Left cardiac atrium (tissue), 4 donors: Measurements from ENCODE around the gene SDK1. TPM values are rescaled to one million over a fixed set of nuclear protein-coding genes. Genes with fewer than 3 reads are reported as not detected.
A peak's percentile ranks its signal among the peaks of the same experiment; 100 is the strongest.

Source experiments
- ATAC-seq, 2 donors: fragments of 200-7000 bp; cut with Tn5 transposase; one replicate each; pipeline ENCODE4 v1.9.1; 2020; ENCODE audit warnings: mild to moderate bottlenecking in 2 of 2, moderate library complexity in 2 of 2
- DNase-seq: peaks from one replicate; pipeline ENCODE4 v3.0.0-alpha.2; 2020
- intact Hi-C, 2 donors: fragments of 100-400 bp; cut with DNase I; formaldehyde crosslinking; loops; one replicate each; pipeline versions ENCODE4 v1.14.1 to v1.15.1; 2022 to 2023
- long read RNA-seq: library from polyadenylated mRNA; unstranded; transcript quantifications from one replicate; pipeline ENCODE4 v2.0.0, GENCODE V29; 2021
- total RNA-seq, 2 donors: library from RNA; stranded (reverse); fragmentation: NEBNext Ultra II Directional; extraction: Animal tissue kit (Norgen Biotek cat#: 25700); gene quantifications; one replicate each; pipeline ENCODE4 v1.2.1, GENCODE V29; 2021
- donor health status: DM: no; HTN: yes; CAD: no.
- donor health status: DM: no; HTN: yes; CAD: no; lungs with severe emphysema.
- donor health status: DM: yes; HTN: yes; CAD: no.
- donor health status: Dilated cardiomyopathy.

Gene SDK1, protein sequence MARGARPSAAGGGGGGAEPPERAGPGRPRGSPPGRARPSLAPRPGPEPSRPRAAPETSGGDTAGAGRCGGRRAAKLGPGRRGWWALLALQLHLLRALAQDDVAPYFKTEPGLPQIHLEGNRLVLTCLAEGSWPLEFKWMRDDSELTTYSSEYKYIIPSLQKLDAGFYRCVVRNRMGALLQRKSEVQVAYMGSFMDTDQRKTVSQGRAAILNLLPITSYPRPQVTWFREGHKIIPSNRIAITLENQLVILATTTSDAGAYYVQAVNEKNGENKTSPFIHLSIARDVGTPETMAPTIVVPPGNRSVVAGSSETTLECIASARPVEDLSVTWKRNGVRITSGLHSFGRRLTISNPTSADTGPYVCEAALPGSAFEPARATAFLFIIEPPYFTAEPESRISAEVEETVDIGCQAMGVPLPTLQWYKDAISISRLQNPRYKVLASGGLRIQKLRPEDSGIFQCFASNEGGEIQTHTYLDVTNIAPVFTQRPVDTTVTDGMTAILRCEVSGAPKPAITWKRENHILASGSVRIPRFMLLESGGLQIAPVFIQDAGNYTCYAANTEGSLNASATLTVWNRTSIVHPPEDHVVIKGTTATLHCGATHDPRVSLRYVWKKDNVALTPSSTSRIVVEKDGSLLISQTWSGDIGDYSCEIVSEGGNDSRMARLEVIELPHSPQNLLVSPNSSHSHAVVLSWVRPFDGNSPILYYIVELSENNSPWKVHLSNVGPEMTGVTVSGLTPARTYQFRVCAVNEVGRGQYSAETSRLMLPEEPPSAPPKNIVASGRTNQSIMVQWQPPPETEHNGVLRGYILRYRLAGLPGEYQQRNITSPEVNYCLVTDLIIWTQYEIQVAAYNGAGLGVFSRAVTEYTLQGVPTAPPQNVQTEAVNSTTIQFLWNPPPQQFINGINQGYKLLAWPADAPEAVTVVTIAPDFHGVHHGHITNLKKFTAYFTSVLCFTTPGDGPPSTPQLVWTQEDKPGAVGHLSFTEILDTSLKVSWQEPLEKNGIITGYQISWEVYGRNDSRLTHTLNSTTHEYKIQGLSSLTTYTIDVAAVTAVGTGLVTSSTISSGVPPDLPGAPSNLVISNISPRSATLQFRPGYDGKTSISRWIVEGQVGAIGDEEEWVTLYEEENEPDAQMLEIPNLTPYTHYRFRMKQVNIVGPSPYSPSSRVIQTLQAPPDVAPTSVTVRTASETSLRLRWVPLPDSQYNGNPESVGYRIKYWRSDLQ (N-terminal part only)
- total RNA-seq, result 1 to 10 TPM; 2.0 to 2.8 TPM
- long read RNA-seq, partial matches to known transcripts, result 3 of 4 reads
- long read RNA-seq, other reads (novel, unspliced or antisense), result 1 of 4 reads

DNA sequence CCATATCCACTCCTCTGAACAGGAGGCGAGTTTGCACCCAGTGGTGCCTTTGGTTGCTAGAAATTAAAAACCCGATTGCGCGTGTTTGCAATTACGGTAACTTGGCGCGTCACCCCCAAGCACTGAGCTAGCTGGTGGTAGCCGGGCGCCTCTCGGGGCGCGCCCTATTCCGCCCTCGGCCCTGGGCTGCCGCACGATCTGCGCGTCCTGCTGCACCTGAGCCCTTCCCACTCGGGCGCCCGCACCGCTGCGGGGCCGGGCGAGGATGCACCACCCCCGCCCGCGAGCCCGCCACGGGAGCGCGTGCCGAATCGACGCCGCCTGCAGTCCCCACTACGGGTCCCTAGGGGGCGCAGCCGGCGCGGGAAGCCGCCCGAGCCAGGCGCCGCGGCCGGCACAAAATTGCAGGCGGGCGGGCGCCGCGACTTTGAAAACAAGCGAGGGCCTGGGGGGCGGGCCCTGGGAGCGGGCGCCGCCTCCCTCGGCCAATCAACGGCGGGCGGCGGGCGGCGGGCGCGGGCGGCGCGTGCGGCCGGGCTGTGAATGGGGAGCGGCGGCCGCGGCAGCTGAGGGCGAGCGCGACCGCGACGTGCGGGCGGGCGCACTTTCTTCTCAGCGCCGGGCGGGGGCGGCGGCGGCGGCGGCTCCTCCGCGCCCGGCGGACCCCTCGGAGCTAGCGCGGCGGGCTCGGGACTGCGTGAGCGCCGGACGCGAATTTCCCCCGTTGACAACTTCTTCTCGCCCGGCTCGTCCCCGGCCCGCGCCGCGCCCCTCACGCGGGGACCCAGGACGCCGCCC is at the start of gene SDK1:
SDK1 (plus strand) TSS at position 602 of the 798 bp plus-strand sequence. CDS start 335 bp downstream, outside the sequence.
- DNase-seq (peak; percentile 94), ATAC-seq (peak; percentile 99)
- intact Hi-C loops, result loop anchor here in 1 of 2 donors (5.0 to 10.0 kb wide), 2 partner anchors 374 to 596 kb away; no protein-coding TSS in a partner anchor

DNA sequence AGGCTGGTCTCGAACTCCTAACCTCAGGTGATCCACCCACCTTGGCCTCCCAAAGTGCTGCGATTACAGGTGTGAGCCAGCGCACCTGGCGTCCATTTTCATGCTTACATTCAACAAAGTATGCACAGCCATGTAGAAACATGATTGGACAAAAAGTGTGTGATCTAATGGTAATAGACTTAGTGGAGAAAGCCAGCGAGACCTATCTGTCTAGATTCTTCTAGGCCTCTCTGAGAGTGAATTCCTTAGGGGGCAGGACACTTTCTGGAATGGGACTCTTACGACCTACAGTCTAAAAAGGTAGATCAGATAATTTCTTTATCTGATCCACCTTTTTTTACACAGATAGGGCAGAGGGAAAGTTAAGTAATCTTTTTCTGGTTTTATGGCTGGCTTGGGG is 46.3 kb upstream of the SDK1 start:
- no peak for DNase-seq
- ATAC-seq, result no peak
- intact Hi-C loops, result no loop called here

DNA sequence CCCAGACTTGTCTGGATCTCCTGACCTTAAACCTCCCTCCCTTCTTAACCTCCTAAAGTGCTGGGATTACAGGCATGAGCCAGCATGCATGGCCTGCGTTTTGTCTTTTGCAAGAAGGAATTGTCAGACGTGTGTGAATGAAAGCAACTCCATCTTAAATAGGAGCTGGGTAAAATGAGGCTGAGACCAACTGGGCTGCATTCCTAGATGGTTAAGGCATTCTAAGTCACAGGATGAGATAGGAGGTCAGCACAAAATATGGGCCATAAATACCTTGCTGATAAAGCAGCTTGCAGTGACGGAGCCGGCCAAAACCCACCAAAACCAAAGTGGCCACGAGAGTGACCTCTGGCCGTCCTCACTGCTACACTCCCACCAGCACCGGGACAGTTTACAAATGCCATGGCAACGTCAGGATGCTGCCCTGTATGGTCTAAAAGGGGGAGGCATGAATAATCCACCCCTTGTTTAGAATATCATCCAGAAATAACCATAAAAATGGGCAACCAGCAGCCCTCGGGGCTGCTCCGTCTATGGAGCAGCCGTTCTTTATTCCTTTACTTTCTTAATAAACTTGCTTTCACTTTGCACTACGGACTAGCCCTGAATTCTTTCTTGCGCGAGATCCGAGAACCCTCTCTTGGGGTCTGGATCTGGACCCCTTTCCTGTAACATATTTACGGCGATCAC is 41.2 kb upstream of the SDK1 start:
- ATAC-seq, result no peak
- intact Hi-C loops, result no loop called here
- DNase-seq, result no peak

DNA sequence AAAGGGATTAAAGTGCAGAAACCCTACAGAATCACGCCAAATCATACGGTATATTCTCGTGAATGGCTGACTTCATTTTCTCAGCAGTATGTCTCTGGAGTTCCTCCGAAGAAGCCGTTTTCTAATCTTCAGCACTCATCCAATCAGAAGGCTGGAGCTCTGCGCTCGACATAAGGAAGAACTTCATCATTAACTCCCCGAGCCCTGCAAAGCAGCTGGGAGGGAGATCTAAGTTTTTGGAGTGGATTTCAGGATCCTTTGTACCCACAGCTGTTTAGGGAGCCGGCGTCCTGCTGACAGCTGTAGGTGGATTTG is 40.7 kb upstream of the SDK1 start:
- intact Hi-C loops, result no loop called here
- ATAC-seq, result peak; percentile 59 to 88
- no peak for DNase-seq

DNA sequence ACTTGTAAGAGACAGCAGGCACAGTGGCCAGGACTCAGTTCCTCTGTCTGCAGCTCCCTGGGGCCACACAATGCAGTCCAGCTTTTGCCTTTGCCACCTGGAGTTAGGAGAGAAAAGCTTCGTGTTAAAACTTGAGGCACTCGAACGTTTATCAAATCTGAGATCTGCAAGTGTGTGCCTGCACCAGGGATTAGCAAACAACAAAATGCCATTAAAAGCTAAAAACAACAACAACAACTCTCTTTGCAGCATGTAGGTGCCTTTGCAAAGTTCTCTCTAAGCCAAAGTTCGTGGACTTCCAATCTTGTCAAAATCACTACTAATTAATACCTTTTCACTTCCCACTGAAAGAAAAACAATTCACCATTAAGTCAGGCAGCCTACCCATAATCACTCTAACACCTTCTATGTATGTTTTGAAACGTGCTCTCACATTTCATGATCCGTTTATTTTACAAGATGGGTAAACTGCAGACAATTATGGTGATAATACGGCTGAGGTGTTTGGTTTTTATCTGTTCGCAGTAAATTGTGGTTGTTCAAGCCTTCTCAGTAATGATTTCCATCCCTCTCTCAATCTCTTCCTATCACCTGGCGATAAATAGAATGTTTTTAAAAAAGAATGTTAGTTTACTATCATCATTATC is 36.2 kb upstream of the SDK1 start:
- DNase-seq (no peak), ATAC-seq (no peak)
- intact Hi-C loops, result no loop called here

DNA sequence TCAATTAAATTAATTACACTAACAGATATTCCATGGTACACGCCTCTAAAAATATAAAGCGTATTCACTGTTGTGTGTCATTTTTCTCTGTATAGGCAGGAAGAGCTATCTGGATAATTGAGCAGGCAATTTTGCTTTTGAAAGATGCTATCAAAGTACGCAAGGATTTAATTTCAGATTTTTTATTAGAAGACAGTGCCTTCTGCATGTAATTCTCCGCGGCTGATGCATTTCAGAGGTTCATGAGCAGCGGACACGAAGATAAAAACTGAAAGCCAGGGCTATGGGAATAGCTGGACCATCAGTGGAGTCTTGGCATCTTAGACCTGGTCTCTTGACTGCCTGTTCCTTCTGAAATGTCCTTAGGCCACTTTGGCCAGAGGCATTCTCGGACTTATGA is 35.7 kb upstream of the SDK1 start:
- no peak for ATAC-seq
- intact Hi-C loops, result no loop called here
- DNase-seq, result no peak

DNA sequence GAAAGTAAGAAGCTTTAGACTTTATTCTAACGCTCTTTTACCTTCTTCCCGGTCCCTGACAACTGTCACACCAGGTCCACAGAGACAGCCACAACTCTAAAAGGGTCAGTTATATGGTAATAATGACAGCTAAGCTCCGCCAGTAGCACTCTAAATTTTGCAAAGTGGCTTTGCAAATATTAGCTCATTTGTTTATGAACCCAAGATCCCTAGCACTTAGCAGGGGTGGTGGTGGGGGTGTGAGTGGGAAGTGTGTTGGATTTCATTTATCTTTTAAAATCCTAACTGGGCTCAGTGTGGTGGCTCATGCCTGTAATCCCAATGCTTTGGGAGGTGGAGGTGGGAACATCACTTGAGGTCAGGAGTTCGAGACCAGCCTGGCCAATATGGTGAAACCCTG is 34.8 kb upstream of the SDK1 start:
- intact Hi-C loops, result no loop called here
- no peak for ATAC-seq
- DNase-seq, result no peak

DNA sequence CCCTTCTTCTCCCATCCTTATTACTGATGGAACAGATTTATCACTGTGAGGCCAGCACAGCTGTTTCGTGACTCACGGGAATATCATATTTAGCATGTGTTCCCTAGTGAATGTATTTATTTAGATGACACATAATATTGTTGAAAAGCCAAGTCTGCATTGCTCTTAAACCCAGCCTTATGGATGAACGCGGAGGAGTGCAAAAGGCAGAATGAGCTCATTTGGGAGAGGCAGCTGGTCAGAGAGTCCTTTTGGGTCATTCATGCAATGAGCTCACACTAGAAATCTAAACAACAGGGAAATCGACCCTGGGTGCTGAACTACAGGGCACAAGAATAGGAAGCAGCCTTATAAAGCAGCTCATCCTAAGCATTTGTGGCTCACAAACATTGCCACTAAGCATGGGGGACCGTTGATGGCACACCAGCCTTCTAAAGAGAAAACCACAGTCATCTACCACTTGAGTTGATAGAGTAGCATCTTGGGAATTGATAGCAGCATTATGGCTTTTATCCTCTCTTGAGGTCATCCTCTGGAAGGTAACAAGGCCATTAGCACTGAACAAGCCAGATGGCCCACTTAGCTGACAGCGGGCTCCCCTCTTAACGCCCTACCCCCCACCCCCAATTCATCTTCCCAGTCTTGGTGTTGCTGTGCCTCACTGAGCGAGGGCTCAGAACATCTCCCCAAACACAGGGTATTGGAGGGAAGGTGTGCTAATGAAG is 32.9 kb upstream of the SDK1 start:
- DNase-seq, result no peak
- peak in 1 of 2 donors; percentile 70 for ATAC-seq
- intact Hi-C loops, result no loop called here

DNA sequence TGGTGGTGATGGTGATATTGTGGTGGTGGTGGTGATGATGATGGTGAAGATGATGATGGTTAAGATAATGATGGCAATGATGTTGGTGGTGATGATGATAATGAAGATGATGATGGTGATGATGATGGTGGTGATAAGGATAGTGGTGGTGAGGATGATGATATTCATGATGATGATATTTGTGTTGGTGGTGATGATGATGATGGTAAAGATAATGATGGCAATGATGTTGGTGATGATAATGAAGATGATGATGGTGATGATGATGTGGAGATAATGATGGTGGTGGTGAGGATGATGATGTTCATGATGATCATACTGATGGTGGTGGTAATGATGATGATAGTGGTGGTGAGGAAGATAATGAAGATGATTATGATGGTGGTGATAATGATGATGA is 30.7 kb upstream of the SDK1 start:
- DNase-seq, result no peak
- intact Hi-C loops, result no loop called here
- ATAC-seq, result no peak

DNA sequence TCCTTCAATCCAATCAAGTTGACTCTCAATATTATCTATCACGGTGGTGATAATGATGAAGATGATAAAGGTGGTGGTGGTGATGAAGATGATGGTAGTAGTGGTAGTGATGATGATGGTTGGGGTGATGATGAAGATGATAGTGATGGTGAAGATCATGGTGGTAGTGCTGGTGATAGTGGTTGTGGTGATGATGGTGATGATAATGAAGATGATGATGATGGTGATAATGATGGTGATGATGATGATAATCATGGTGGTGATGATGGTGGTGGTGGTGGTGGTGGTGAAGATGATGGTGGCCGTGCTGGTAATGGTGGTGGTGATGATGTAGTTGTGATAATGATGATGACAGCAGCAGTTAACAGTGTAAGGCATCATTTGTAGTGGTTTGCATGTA is 29.8 kb upstream of the SDK1 start:
- no peak for ATAC-seq
- intact Hi-C loops, result no loop called here
- no peak for DNase-seq

DNA sequence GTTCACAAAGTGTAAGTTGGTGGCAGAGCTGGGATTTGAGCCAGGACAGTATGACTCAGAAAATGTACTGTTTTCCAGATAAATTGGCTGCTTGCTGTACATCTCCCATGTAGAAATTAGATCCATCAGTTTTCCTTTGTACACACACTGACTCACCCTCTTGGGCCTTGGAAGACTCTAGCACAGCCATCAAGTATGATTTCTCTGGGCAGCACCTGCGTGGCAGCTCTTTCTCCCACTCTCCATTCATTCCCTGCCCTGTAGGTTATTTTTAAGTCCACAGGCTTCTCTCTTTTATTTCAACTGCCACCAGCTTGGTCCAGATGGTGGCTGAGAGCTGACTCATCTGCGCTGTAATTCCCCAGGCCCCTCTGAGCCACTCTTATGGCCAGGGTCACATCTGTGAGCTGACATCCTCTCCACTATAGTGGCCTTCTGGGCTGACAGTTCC is 28.3 kb upstream of the SDK1 start:
- DNase-seq (no peak), ATAC-seq (peak in 1 of 2 donors; percentile 22)
- intact Hi-C loops, result no loop called here

DNA sequence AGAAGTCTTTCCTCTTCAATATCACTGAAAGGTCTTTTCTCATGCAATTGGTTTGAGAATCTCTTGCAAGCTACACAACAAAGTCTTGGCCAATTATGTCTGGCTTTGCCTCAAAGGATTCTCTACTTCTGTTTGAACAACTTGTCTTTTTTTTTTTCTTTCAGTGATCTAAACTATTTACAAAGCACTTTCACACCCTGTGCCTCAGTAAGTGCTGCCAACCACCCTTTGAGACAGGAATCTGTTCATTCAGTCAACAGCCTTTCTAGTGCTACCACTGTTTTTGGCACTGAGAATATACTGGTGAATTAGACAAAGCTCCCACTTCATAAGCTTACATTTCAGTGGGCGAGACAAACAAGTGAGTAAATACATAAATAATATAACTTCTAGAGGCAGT is 26.9 kb upstream of the SDK1 start:
- intact Hi-C loops, result no loop called here
- no peak for ATAC-seq

DNA sequence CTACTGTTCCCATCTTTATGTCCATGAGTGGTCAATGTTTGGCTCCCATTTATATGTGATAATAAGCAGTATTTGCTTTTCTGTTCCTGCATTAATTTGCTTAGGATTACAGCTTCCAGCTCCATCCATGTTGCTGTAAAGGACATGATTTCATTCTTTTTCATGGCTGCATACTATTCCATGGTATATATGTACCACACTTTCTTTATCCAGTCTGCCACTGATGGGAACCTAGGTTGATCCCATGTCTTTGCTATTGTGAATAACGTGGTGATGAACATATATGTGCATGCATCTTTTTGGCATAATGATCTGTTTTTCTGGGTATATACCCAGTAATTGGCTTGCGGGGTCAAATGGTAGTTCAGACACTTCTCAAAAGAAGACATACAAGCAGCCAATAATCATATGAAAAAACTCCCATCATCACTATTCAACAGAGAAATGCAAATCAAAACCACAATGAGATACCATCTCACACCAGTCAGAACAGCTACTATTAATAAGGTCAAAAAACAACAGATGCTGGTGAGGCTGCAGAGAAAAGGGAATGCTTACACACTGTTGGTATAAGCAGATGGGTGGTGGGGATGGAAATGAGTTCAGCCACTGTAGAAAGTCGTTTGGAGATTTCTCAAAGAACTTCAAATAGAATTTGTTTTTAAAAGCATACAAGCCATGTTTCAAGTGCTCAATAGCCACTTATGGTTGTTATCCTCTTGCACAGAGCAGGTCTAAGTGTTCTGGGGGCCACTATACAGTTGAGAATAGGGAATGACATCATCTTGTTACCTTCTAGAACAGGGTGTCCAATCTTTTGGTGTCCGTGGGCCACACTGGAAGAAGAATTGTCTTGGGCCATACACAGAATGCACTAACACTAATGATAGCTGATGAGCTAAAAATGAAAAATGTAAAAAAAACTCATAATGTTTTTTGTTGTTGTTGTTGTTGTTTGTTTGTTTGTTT is 23.2 kb upstream of the SDK1 start:
- ATAC-seq, result no peak
- intact Hi-C loops, result no loop called here
- no peak for DNase-seq

More for the DNA sequence above, 26.9 kb upstream of the SDK1 start:
- no peak for DNase-seq

DNA sequence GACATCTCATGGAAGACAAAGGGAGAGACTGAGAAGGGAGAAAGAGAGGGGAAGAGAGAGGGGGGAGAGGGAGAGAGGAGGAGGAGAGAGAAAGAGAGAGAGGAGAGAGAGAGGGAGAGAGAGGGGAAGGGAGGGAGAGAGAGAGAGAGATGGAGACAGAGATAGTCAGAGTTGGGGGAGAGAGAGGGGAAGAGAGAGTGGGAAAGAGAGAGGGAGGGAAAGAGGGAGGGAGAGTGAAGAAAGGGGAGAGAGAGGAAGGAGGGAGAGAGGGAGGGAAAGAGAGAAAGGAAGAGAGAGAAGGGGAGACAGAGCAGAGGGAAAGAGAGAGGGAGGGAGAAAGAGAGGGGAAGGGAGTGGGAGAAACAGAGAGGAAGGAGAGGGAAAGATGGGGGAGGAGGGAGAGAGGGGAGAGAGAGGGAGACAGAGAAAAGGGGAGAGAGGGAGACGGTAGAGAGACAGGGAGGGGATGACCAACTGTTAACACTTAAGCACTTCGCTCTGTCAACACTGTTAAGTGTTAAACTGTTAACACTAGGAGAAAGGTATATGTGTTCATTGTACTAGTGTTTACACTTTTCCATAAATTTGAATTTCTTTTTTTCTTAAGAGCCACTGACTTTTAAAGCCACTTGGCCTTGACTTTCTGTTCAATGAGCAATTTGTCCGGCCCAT is 21.8 kb upstream of the SDK1 start:
- intact Hi-C loops, result no loop called here
- no peak for ATAC-seq

DNA sequence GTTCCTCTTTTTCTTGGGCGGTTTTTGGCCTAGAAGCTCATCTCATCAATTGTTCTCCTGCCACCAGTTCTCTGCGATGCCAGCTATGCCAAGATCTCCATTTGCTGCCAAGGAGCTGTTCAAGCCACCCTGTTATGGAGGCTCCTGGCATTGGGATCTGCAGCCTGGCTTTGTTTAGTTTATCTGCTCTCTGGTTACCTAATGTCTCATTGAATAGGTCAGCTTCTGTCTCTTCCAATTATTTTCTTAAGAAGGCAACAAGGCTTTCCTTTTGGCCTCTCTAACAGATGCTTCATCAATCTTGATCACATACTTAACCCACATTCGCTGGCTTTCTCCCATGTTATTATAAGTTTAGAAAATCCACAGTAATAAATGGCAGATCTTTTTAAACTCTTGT is 20.6 kb upstream of the SDK1 start:
- intact Hi-C loops, result no loop called here
- DNase-seq, result no peak
- ATAC-seq, result peak in 1 of 2 donors; percentile 34

More for the DNA sequence above, 21.8 kb upstream of the SDK1 start:
- no peak for DNase-seq
